Ovary (tissue), 3 donors: Measurements from ENCODE around the gene MRC1.

Source experiments
- POLR2A ChIP-seq: fragments of 450-650 bp; IDR thresholded peaks from one replicate; pipeline ENCODE4 v1.6.1; 2017; ENCODE audit warnings: antibody characterized with exemption, mild to moderate bottlenecking, moderate library complexity
- TF ChIP-seq, protein P1 (sequence below), 3 donors: fragments of 450-650 bp in 2 of 3; fragments of 200-600 bp in 1 of 3; IDR thresholded peaks; one replicate each; pipeline versions ENCODE4 v1.5.1 to v1.8.0; 2016 to 2022; ENCODE audit warnings: antibody characterized with exemption in 3 of 3, mild to moderate bottlenecking in 1 of 3
- donor health status: DM: no; HTN: no; CAD: no.

DNA sequence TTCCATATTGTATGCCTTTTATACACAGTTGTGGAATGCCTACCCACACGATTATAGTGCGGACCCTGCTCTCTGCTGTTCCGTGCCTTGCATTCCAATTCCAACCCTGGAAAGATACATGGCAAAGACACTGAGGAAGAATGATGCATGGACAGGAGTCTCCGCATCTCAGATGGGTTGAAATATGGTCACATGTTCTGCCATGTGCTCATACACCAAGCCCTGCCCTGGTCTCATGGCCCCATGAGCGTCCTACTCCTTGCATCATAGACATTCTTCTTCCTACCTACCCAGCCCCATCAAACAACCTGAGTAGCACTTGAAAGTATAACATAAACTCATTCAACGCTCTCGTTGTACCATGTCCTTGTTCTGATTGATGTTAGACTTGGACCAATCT lies 148.9 kb downstream of the MRC1 start:
- TF ChIP-seq, protein P1, sequence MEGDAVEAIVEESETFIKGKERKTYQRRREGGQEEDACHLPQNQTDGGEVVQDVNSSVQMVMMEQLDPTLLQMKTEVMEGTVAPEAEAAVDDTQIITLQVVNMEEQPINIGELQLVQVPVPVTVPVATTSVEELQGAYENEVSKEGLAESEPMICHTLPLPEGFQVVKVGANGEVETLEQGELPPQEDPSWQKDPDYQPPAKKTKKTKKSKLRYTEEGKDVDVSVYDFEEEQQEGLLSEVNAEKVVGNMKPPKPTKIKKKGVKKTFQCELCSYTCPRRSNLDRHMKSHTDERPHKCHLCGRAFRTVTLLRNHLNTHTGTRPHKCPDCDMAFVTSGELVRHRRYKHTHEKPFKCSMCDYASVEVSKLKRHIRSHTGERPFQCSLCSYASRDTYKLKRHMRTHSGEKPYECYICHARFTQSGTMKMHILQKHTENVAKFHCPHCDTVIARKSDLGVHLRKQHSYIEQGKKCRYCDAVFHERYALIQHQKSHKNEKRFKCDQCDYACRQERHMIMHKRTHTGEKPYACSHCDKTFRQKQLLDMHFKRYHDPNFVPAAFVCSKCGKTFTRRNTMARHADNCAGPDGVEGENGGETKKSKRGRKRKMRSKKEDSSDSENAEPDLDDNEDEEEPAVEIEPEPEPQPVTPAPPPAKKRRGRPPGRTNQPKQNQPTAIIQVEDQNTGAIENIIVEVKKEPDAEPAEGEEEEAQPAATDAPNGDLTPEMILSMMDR (IDR thresholded peaks at IDR 0.05): no peak
- TF ChIP-seq POLR2A: no peak
